GM12801 (cell line): Measurements from ENCODE around the gene HDAC6.

Source experiments
- TF ChIP-seq, protein P1 (sequence below): IDR thresholded peaks from one replicate; pipeline ENCODE4 v1.5.1; 2011; ENCODE audit warnings: control low read depth; ENCODE audit not compliant: insufficient read length; ENCODE audit errors: extremely low read depth

The HDAC6 gene

DNA sequence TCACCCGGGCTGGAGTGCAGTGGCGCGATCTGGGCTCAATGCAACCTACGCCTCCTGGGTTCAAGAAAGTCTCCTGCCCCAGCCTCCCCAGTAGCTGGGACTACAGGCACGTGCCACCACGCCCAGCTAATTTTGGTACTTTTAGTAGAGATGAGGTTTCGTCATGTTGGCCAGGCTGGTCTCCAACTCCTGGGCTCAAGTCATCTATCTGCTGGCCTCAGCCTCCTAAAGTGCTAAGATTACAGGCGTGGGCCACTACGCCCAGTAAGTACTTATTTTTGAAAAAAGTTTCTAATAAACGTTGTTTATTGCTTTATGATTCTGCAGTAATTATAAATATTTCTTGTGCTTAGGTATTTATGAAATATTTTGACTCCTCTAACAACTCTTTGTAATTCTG lies 37.8 kb downstream of the HDAC6 start:
- TF ChIP-seq, protein P1, sequence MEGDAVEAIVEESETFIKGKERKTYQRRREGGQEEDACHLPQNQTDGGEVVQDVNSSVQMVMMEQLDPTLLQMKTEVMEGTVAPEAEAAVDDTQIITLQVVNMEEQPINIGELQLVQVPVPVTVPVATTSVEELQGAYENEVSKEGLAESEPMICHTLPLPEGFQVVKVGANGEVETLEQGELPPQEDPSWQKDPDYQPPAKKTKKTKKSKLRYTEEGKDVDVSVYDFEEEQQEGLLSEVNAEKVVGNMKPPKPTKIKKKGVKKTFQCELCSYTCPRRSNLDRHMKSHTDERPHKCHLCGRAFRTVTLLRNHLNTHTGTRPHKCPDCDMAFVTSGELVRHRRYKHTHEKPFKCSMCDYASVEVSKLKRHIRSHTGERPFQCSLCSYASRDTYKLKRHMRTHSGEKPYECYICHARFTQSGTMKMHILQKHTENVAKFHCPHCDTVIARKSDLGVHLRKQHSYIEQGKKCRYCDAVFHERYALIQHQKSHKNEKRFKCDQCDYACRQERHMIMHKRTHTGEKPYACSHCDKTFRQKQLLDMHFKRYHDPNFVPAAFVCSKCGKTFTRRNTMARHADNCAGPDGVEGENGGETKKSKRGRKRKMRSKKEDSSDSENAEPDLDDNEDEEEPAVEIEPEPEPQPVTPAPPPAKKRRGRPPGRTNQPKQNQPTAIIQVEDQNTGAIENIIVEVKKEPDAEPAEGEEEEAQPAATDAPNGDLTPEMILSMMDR, result no peak

DNA sequence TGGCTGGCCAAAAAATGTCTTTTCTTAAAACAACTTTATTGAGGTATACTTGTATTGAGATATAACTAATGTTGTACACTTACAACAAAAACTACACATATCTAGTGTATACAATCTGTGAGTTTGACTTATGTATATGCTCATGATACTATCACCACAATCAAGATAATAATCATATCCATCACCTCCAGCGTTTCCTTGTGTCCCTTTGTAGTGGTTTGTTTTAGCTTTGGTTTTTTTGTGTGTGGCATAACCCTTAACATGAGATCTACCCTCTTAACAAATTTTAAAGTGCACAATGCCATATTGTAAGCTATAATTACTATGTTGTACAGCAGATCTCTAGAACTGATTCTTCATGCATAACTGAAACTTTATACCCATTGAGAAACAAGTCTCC lies 47.0 kb downstream of the HDAC6 start:
- TF ChIP-seq, protein P1, result no peak

DNA sequence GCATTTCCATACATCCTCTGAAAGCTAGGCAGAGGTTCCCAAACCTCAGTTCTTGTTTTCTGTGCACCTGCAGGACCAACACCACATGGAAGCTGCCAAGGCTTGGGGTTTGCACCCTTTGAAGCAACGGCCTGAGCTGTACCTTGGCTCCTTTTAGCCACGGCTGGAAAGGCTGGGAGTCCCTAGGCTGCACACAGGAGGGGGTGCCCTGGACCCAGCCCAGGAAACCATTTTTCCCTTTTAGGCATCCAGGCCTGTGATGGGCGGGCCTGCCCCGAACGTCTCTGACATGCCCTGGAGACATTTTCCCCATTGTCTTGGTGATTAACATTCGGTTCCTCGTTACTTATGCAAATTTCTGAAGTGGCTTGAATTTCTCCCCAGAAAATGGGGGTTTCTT lies 51.0 kb downstream of the HDAC6 start:
- TF ChIP-seq, protein P1, result no peak

DNA sequence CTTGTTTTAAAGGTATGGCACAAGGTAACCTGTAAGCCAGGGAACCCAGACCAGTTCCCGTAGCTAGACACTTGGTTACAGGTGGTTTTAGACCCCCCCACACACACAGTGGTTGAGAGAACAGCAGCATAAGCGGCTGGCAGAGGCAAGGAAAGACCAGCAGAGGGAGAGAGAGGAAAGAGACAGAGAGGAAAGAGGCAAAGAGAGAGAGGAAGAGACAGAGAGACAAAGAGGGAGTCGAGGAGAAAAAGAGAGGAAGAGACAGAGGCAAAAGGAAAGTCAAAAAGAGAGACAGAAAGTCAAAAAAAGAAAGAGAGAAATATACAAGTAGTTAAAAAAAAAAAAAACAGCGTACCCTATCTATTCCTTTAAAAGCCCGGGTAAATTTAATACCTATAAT lies 53.0 kb downstream of the HDAC6 start:
- TF ChIP-seq, protein P1, result no peak

DNA sequence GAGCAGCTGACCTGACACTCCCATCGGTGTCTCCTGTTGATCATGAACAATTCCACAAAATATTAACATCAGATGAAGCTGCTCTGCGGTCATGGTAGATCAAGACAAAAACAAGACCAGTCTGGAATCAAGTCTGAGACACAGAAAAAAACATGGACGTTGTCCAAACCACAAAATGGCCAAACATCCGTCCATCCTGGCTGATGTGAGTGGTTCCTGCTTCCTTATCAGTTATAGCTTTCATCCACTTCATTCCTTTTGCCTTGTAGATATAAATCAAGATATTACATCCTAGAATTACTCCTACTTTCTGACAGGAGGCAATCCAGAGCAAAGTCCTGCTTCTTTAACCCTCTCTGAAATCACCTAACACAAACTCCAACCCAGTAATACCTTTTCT lies 62.3 kb downstream of the HDAC6 start:
- TF ChIP-seq, protein P1, result no peak
